SH-SY5Y (cell line): Measurements from ENCODE around the gene GSN.

Experiments used
- GATA2 ChIP-seq: IDR thresholded peaks from 2 replicates; pipeline ENCODE4 v1.6.1; 2011; ENCODE audit warnings: mild to moderate bottlenecking, low read depth, low read length
- GATA3 ChIP-seq: IDR thresholded peaks from 2 replicates; pipeline ENCODE4 v1.6.1; 2011; ENCODE audit warnings: low read depth, mild to moderate bottlenecking, low read length, moderate library complexity

The GSN gene

GRCh38 chr9:121284733-121285451 is 16.9 kb downstream of the GSN start:
- TF ChIP-seq GATA2, result no peak

GRCh38 chr9:121285835-121286687 is 18.1 kb downstream of the GSN start:
- no peak for TF ChIP-seq GATA2
- no peak for TF ChIP-seq GATA3

- no peak for TF ChIP-seq GATA3
Measured at GRCh38 chr9:121286688-121286972, 18.7 kb downstream of the GSN start.

- TF ChIP-seq GATA3, result no peak
- TF ChIP-seq GATA2, result no peak
Measured at GRCh38 chr9:121286973-121287741, 19.2 kb downstream of the GSN start.

- TF ChIP-seq GATA2 (no peak), GATA3 (no peak)
Measured at GRCh38 chr9:121288673-121289025, 20.7 kb downstream of the GSN start.

GRCh38 chr9:121289026-121289771 is 21.2 kb downstream of the GSN start:
- TF ChIP-seq GATA3 (no peak), GATA2 (no peak)

- no peak for TF ChIP-seq GATA2
- no peak for TF ChIP-seq GATA3
Measured at GRCh38 chr9:121289772-121290370, 21.9 kb downstream of the GSN start.

- TF ChIP-seq GATA3 (no peak), GATA2 (no peak)
Measured at GRCh38 chr9:121292051-121292450, 24.1 kb downstream of the GSN start.

- TF ChIP-seq GATA2 (no peak), GATA3 (no peak)
Measured at GRCh38 chr9:121292801-121293241, 24.9 kb downstream of the GSN start.

GRCh38 chr9:121294151-121294743 is 26.3 kb downstream of the GSN start:
- TF ChIP-seq GATA2 (no peak), GATA3 (no peak)

GRCh38 chr9:121294866-121295661 is 27.1 kb downstream of the GSN start:
- TF ChIP-seq GATA3 (no peak), GATA2 (no peak)

- TF ChIP-seq GATA2, result no peak
- no peak for TF ChIP-seq GATA3
Measured at GRCh38 chr9:121295662-121296191, 27.8 kb downstream of the GSN start.
